Measurements from ENCODE around the gene EPG5. TPM values are rescaled to one million over a fixed set of nuclear protein-coding genes. Genes with fewer than 3 reads are reported as not detected.

EPG5 gene
- total RNA-seq, 1 donor from 2014 or later, result 23.3 TPM

GRCh38 chr18:45839414-45840395 is 127.4 kb downstream of the EPG5 start:
- DNase-seq (ENCODE audit: low spot score), result no peak
- H3K4me1 Mint-ChIP-seq (ENCODE audit: low read depth), result peaks cover 9% of the 10 kb centered on the region
- peak; percentile 82 for TF ChIP-seq CTCF (IDR thresholded peaks at IDR 0.05)
- no peaks in the 10 kb centered on the region for H3K9me3 Mint-ChIP-seq (ENCODE audit: low read depth)
- peaks cover 8% of the 10 kb centered on the region for H3K27me3 Mint-ChIP-seq (ENCODE audit: low read depth)
- no peak overlapping the region for H3K27ac Mint-ChIP-seq (ENCODE audit: unreplicated experiment)
- H3K4me3 Mint-ChIP-seq (ENCODE audit: unreplicated experiment), result no peak overlapping the region
- no peaks in the 10 kb centered on the region for H3K36me3 Mint-ChIP-seq (ENCODE audit: low read depth)

GRCh38 chr18:45838302-45839070 is 128.6 kb downstream of the EPG5 start:
- H3K4me1 Mint-ChIP-seq (ENCODE audit: low read depth), result peaks cover 9% of the 10 kb centered on the region
- H3K9me3 Mint-ChIP-seq (ENCODE audit: low read depth), result no peaks in the 10 kb centered on the region
- no peak for DNase-seq (ENCODE audit: low spot score)
- H3K36me3 Mint-ChIP-seq (ENCODE audit: low read depth), result no peaks in the 10 kb centered on the region
- no peak overlapping the region for H3K27ac Mint-ChIP-seq (ENCODE audit: unreplicated experiment)
- H3K4me3 Mint-ChIP-seq (ENCODE audit: unreplicated experiment), result no peak overlapping the region
- TF ChIP-seq CTCF (IDR thresholded peaks at IDR 0.05), result no peak
- H3K27me3 Mint-ChIP-seq (ENCODE audit: low read depth), result peaks cover 8% of the 10 kb centered on the region

GRCh38 chr18:45837283-45838070 is 129.7 kb downstream of the EPG5 start:
- Mint-ChIP-seq H3K9me3 (ENCODE audit: low read depth) (no peaks in the 10 kb centered on the region), H3K27me3 (ENCODE audit: low read depth) (peaks cover 8% of the 10 kb centered on the region), H3K4me3 (ENCODE audit: unreplicated experiment) (no peak overlapping the region), H3K4me1 (ENCODE audit: low read depth) (peaks cover 14% of the 10 kb centered on the region), H3K36me3 (ENCODE audit: low read depth) (no peaks in the 10 kb centered on the region), H3K27ac (ENCODE audit: unreplicated experiment) (no peak overlapping the region)
- no peak for DNase-seq (ENCODE audit: low spot score)
- TF ChIP-seq CTCF (IDR thresholded peaks at IDR 0.05), result peak; percentile 77

- H3K4me1 Mint-ChIP-seq (ENCODE audit: low read depth), result peaks cover 16% of the 10 kb centered on the region
- TF ChIP-seq CTCF (IDR thresholded peaks at IDR 0.05), result no peak
- DNase-seq (ENCODE audit: low spot score), result no peak
- peaks cover 8% of the 10 kb centered on the region for H3K27me3 Mint-ChIP-seq (ENCODE audit: low read depth)
- no peaks in the 10 kb centered on the region for H3K9me3 Mint-ChIP-seq (ENCODE audit: low read depth)
- H3K27ac Mint-ChIP-seq (ENCODE audit: unreplicated experiment), result peak overlapping the region; percentile 32
- no peaks in the 10 kb centered on the region for H3K36me3 Mint-ChIP-seq (ENCODE audit: low read depth)
- peak overlapping the region; percentile 44 for H3K4me3 Mint-ChIP-seq (ENCODE audit: unreplicated experiment)
These were observed 130.6 kb downstream of the EPG5 start for GRCh38 chr18:45836242-45837205.

All from chondrocyte (in vitro differentiated cells).